DND-41 (cell line): Measurements from ENCODE around the gene CHRNA9.

ENCODE experiments used
- CTCF ChIP-seq: IDR thresholded peaks from 2 replicates; pipeline ENCODE4 v1.5.1; 2012; ENCODE audit warnings: borderline replicate concordance, low read length, moderate library complexity, mild to moderate bottlenecking; ENCODE audit not compliant: poor library complexity, severe bottlenecking; ENCODE audit errors: extremely low read depth
- EZH2 ChIP-seq: IDR thresholded peaks from 3 replicates; pipeline ENCODE4 v1.6.1; 2012; ENCODE audit warnings: borderline replicate concordance, low read depth, mild to moderate bottlenecking, moderate library complexity, low read length, inconsistent platforms; ENCODE audit not compliant: severe bottlenecking

DNA sequence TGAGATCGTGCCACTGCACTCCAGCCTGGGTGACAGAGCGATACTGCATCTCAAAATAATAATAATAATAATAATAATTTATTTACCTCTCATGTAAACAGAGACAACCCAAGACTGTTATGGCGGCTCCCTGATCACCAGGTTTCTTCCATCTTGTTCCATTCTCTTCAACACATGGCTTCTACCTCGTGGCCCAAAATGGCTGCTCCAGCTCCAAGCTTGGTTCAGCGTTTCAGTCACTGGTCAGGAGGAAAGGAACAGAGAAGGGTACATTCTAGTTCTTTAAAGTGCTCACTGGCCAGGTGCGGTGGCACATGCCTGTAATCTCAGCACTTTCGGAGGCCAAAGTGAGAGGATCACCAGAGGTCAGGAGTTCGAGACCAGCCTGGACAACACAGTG is 24.9 kb upstream of the CHRNA9 start:
- TF ChIP-seq CTCF (no peak), EZH2 (no peak)
